Measurements from ENCODE around the gene GPR160.

The GPR160 gene

DNA sequence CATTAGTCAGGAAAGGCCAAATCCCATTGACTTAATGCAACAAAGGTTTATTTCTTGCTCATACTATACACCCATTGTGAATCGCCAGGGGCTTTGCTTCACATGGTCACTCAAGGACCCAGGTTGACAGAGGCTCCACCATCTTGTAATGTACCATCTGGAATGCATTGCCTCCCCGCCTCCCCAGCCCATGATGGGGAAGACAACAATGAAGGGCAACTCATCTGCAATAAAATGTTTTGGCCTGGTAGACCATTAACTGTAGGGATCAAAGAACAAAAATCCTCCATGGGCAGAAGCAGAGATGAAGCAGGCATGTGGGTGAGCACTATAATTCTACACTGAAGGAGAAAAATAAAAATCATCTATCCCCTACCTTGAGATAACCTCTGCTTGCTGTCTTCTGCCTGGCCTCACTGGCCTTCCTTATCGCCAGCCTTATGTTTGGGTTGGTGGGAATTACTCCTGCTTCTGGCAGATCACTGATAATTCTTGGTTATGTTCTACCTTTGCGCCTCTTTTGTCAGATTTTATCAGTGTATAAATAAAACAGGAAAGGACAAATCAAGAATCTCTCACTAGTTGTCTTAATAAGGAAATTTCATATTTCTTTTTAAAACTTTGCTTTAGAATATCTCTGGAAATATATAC lies 37.8 kb downstream of the GPR160 start:
- no peaks in the 10 kb centered on the region for H3K27me3 Mint-ChIP-seq
- H3K4me3 Mint-ChIP-seq = no peak overlapping the region
- no peaks in the 10 kb centered on the region for H3K9me3 Mint-ChIP-seq (ENCODE audit: low read depth)
- peaks cover 3% of the 10 kb centered on the region for H3K4me1 Mint-ChIP-seq (ENCODE audit: low read depth)
- no peak overlapping the region for H3K27ac Mint-ChIP-seq
- peaks cover 12% of the 10 kb centered on the region for H3K36me3 Mint-ChIP-seq

GRCh38 chr3:170076715-170077238 lies 39.0 kb downstream of the GPR160 start:
- Mint-ChIP-seq H3K9me3 (ENCODE audit: low read depth) (no peaks in the 10 kb centered on the region), H3K27me3 (no peaks in the 10 kb centered on the region), H3K36me3 (peaks cover 13% of the 10 kb centered on the region), H3K27ac (no peak overlapping the region), H3K4me3 (no peak overlapping the region), H3K4me1 (ENCODE audit: low read depth) (peaks cover 3% of the 10 kb centered on the region)

- peaks cover 11% of the 10 kb centered on the region for H3K36me3 Mint-ChIP-seq
- no peak overlapping the region for H3K4me3 Mint-ChIP-seq
These were observed 39.6 kb downstream of the GPR160 start for GRCh38 chr3:170077361-170077760.

GRCh38 chr3:170078620-170079281 lies 41.0 kb downstream of the GPR160 start:
- H3K9me3 Mint-ChIP-seq (ENCODE audit: low read depth) = peaks cover 3% of the 10 kb centered on the region
- H3K4me1 Mint-ChIP-seq (ENCODE audit: low read depth) = peaks cover 3% of the 10 kb centered on the region
- H3K36me3 Mint-ChIP-seq = peaks cover 12% of the 10 kb centered on the region
- no peaks in the 10 kb centered on the region for H3K27me3 Mint-ChIP-seq
- no peak overlapping the region for H3K27ac Mint-ChIP-seq
- H3K4me3 Mint-ChIP-seq = no peak overlapping the region

More at GRCh38 chr3:170077361-170077760, 39.6 kb downstream of the GPR160 start:
- H3K27ac Mint-ChIP-seq = no peak overlapping the region
- no peaks in the 10 kb centered on the region for H3K27me3 Mint-ChIP-seq
- H3K4me1 Mint-ChIP-seq (ENCODE audit: low read depth) = peaks cover 3% of the 10 kb centered on the region
- no peaks in the 10 kb centered on the region for H3K9me3 Mint-ChIP-seq (ENCODE audit: low read depth)

DNA sequence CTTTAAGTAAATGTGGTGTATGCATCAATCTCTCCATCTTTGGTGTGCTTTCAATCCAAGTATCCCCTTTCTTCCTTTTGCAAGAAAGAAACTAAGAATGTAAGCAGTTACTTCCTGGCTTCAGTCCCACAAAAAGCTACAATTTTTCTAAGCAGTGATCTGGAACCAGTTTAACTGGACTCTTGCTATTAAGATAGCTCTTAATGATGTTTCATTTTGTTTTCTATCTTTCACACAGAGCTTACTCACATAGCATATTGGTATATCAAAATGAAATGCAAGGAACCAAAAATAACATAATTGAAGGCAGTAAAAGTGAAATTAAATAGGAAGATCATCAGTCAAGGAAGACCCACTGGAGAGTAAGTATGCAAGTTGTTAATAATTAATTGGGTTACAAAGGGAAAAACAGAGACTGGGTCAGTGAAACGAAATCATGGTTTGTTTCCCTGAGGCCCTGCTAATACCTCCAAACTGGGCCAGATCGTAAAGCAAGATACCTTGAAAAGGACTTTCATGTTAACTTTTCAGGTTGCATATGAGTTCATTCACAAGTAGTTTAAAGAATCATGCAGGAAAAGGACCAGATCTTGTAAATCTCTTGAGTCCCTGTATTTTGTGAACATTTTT lies 41.9 kb downstream of the GPR160 start:
- no peak overlapping the region for H3K4me3 Mint-ChIP-seq
- H3K27ac Mint-ChIP-seq = no peak overlapping the region
- H3K27me3 Mint-ChIP-seq = no peaks in the 10 kb centered on the region
- peaks cover 3% of the 10 kb centered on the region for H3K9me3 Mint-ChIP-seq (ENCODE audit: low read depth)
- peaks cover 3% of the 10 kb centered on the region for H3K4me1 Mint-ChIP-seq (ENCODE audit: low read depth)
- H3K36me3 Mint-ChIP-seq = peaks cover 13% of the 10 kb centered on the region

DNA sequence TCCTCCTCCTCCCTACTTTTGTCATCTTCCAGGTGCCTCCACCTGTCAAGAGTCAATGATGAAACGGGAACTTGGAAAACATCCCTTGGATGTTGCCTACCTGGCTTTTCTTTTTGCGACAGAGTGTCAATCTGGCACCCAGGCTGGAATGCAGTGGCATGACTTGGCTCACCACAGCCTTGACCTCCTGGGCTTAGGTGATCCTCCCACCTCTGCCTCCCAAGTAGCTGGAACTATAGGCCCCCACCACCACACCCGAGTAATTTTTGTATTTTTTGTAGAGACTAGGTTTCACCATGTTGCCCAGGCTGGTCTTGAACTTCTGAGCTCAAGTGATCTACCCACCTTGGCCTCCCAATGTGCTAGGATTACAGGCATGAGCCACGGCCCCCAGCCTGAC lies 42.8 kb downstream of the GPR160 start:
- no peak overlapping the region for H3K4me3 Mint-ChIP-seq
- peaks cover 3% of the 10 kb centered on the region for H3K9me3 Mint-ChIP-seq (ENCODE audit: low read depth)
- H3K27ac Mint-ChIP-seq = peak overlapping the region; percentile 29
- H3K4me1 Mint-ChIP-seq (ENCODE audit: low read depth) = peaks cover 3% of the 10 kb centered on the region
- peaks cover 13% of the 10 kb centered on the region for H3K36me3 Mint-ChIP-seq
- H3K27me3 Mint-ChIP-seq = no peaks in the 10 kb centered on the region

GRCh38 chr3:170081079-170081741 lies 43.4 kb downstream of the GPR160 start:
- Mint-ChIP-seq H3K4me1 (ENCODE audit: low read depth) (peaks cover 3% of the 10 kb centered on the region), H3K4me3 (no peak overlapping the region), H3K27ac (no peak overlapping the region), H3K27me3 (no peaks in the 10 kb centered on the region), H3K9me3 (ENCODE audit: low read depth) (peaks cover 3% of the 10 kb centered on the region), H3K36me3 (peaks cover 13% of the 10 kb centered on the region)

- no peaks in the 10 kb centered on the region for H3K4me1 Mint-ChIP-seq (ENCODE audit: low read depth)
- H3K9me3 Mint-ChIP-seq (ENCODE audit: low read depth) = peaks cover 3% of the 10 kb centered on the region
- H3K27ac Mint-ChIP-seq = no peak overlapping the region
- peaks cover 8% of the 10 kb centered on the region for H3K36me3 Mint-ChIP-seq
- H3K4me3 Mint-ChIP-seq = no peak overlapping the region
- H3K27me3 Mint-ChIP-seq = no peaks in the 10 kb centered on the region
These were observed 45.5 kb downstream of the GPR160 start for GRCh38 chr3:170083343-170083742.

DNA sequence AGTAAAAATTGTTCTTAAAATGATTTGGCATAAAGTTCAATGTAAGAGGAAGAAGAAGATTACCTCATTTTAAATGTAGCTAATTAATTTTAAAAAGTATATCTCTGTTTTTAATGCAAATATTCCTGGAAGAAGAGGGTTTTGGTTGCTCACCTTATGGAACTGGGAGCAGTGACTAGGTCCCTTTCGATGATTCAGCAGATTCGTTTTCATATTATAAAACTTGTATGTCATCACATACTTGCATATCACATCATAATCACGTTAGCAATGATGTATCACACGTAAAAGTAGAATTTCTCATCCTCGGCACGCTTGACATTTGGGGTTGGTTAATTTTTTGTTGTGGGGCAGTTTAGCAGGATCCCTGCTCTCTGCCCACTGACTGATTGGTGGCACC lies 47.6 kb downstream of the GPR160 start:
- H3K27ac Mint-ChIP-seq = peak overlapping the region; percentile 2
- peaks cover 3% of the 10 kb centered on the region for H3K9me3 Mint-ChIP-seq (ENCODE audit: low read depth)
- H3K4me3 Mint-ChIP-seq = no peak overlapping the region
- peaks cover 8% of the 10 kb centered on the region for H3K36me3 Mint-ChIP-seq
- no peaks in the 10 kb centered on the region for H3K4me1 Mint-ChIP-seq (ENCODE audit: low read depth)
- H3K27me3 Mint-ChIP-seq = no peaks in the 10 kb centered on the region

GRCh38 chr3:170089862-170090600 lies 52.2 kb downstream of the GPR160 start:
- Mint-ChIP-seq H3K9me3 (ENCODE audit: low read depth) (no peaks in the 10 kb centered on the region), H3K36me3 (peaks cover 4% of the 10 kb centered on the region), H3K27me3 (no peaks in the 10 kb centered on the region), H3K4me1 (ENCODE audit: low read depth) (no peaks in the 10 kb centered on the region), H3K4me3 (no peak overlapping the region), H3K27ac (no peak overlapping the region)

DNA sequence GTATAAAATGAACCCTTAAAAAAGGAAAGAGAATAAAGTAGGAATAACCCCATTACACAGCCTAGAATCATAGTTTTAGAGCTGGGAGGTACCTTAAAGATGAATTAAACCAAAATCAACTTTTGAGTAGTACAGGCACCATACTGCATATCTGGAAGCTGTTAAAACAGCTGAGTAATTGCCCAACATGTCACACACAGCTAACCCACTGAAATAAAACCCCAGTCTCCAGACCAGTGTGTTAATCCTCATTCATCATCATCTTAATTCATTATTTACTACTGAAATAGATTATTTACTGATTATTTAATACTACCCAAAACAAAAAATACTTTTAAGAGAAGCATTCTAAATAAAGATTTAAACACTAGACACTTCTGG lies 52.8 kb downstream of the GPR160 start:
- Mint-ChIP-seq H3K4me3 (no peak overlapping the region), H3K4me1 (ENCODE audit: low read depth) (peaks cover 2% of the 10 kb centered on the region), H3K36me3 (peaks cover 8% of the 10 kb centered on the region), H3K27me3 (no peaks in the 10 kb centered on the region), H3K27ac (no peak overlapping the region), H3K9me3 (ENCODE audit: low read depth) (no peaks in the 10 kb centered on the region)

DNA sequence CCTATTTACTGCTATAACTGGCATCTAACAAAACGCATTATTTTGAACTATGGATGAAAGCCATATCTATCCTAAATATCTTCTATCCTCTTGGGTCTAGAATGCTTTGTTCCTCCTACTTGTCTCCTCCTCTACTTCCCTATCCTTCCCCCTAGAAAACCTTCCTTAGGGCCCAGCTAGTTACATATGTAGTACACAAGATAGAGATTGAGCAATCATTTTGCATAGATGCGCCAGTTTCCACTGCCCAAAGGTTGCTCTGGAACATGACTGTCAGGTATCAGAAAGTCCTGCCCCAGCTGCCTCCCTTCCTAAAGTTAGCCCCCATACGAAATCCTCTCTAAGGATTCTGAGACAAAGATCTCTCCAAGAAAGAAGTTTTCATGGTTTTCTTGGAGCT lies 55.1 kb downstream of the GPR160 start:
- H3K27ac Mint-ChIP-seq = peak overlapping the region; percentile 68

DNA sequence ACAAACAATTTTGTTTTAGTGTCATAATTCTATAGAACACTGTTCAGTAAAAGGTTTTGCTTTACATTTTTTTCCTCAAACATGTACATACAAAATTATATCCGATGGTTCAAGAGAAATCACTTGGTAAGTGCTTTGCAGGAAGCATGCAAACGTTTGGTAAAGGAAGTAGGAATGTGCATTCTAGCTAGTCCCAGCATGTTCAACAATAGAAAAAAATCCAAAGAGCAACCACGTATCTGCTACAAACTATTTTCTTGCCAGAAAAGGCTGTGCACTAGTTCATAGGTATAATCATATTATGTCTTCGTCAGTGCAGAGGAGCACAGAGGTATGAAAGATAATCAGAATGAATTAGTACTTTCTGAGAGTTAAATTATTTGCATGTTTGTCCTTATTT lies 58.0 kb downstream of the GPR160 start:
- Mint-ChIP-seq H3K4me1 (ENCODE audit: low read depth) (peaks cover 15% of the 10 kb centered on the region), H3K36me3 (peaks cover 9% of the 10 kb centered on the region), H3K9me3 (ENCODE audit: low read depth) (no peaks in the 10 kb centered on the region), H3K27me3 (no peaks in the 10 kb centered on the region), H3K27ac (peak overlapping the region; percentile 76), H3K4me3 (no peak overlapping the region)

More for the DNA sequence above, 55.1 kb downstream of the GPR160 start:
- Mint-ChIP-seq H3K27me3 (no peaks in the 10 kb centered on the region), H3K4me3 (no peak overlapping the region), H3K9me3 (ENCODE audit: low read depth) (no peaks in the 10 kb centered on the region), H3K36me3 (peaks cover 9% of the 10 kb centered on the region), H3K4me1 (ENCODE audit: low read depth) (peaks cover 4% of the 10 kb centered on the region)

DNA sequence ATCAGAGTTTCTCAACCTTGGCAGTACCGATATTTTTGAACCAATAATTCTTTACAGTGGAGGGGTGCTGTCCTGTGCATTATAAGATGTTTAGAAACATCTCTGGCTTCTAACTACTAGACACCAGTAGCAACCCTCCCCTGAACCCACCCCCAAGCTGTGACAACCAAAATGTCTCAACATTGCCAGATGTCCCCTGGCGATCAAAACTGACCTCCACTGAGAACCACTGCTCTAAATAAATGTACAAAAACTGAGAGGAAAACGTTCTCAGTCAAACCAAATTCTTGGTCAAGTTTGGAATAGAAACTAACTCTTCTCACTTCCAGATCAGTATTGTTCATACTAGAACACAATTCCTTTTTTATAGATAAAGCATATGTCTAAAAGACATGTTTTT lies 58.5 kb downstream of the GPR160 start:
- Mint-ChIP-seq H3K27ac (no peak overlapping the region), H3K4me1 (ENCODE audit: low read depth) (peaks cover 15% of the 10 kb centered on the region), H3K27me3 (no peaks in the 10 kb centered on the region), H3K9me3 (ENCODE audit: low read depth) (no peaks in the 10 kb centered on the region), H3K4me3 (no peak overlapping the region), H3K36me3 (peaks cover 9% of the 10 kb centered on the region)

All from activated naive CD8-positive, alpha-beta T cell (primary cell).